OCI-LY1 (cell line): Measurements from ENCODE around the gene EIF2S3.

Source experiments
- CTCF ChIP-seq: fragments of 200-600 bp; sonication (generic), shearing (Covaris generic); IDR thresholded peaks from 2 replicates; pipeline ENCODE4 v1.5.1; 2017; ENCODE audit warnings: mild to moderate bottlenecking, antibody characterized with exemption, low read length, moderate library complexity, mixed read lengths
- EZH2 ChIP-seq: fragments of 200-600 bp; sonication (generic), shearing (Covaris generic); IDR thresholded peaks from 2 replicates; pipeline ENCODE4 v1.8.0; 2017; ENCODE audit warnings: borderline replicate concordance, mixed run types, mild to moderate bottlenecking, antibody characterized with exemption, low read length, moderate library complexity, mixed read lengths

- TF ChIP-seq CTCF, result no peak
- TF ChIP-seq EZH2, result no peak
Observed at GRCh38 chrX:24027985-24028384, 26.8 kb upstream of the EIF2S3 start.
